SK-N-MC (cell line): ENCODE data around the gene LONP2.
"Not testable (repeated sequence)": the region's sequence is repeated elsewhere in the genome, so short reads cannot be mapped to it uniquely, and the experiment has no call there.

Experiments
- DNase-seq: peaks from one replicate; pipeline ENCODE4 v3.0.0-alpha.2; 2011; ENCODE audit warnings: low read depth, low spot score
- H3K27ac ChIP-seq: fragments of 200-600 bp; sonication (generic); 2 replicates; pipeline ENCODE4 v1.5.1; 2016; ENCODE audit warnings: mixed run types
- H3K36me3 ChIP-seq: fragments of 200-600 bp; sonication (generic); 2 replicates; pipeline ENCODE4 v1.6.1; 2017; ENCODE audit warnings: antibody characterized with exemption, low read length, mixed read lengths; ENCODE audit not compliant: insufficient read depth
- H3K4me3 ChIP-seq: fragments of 200-600 bp; sonication (generic); 2 replicates; pipeline ENCODE4 v1.5.1; 2016
- H3K9ac ChIP-seq: fragments of 200-600 bp; sonication (generic); 2 replicates; pipeline ENCODE4 v1.8.0; 2017; ENCODE audit warnings: mixed run types, mixed read lengths; ENCODE audit not compliant: insufficient read length
- H3K9me3 ChIP-seq: fragments of 200-600 bp; sonication (generic); 2 replicates; pipeline ENCODE4 v1.6.1; 2017; ENCODE audit warnings: low read depth, mild to moderate bottlenecking, antibody characterized with exemption, low read length, moderate library complexity, mixed read lengths
- EZH2 ChIP-seq: fragments of 200-600 bp; sonication (generic); IDR thresholded peaks from one replicate; pipeline ENCODE4 v1.6.1; 2017; ENCODE audit warnings: antibody characterized with exemption
- FOXP2 ChIP-seq: optimal IDR thresholded peaks from 2 replicates; pipeline ENCODE3; 2011; ENCODE audit warnings: mild to moderate bottlenecking, moderate library complexity; ENCODE audit not compliant: insufficient read depth; ENCODE audit errors: extremely low read length, control extremely low read depth
- POLR2AphosphoS5 ChIP-seq: IDR thresholded peaks from 2 replicates; pipeline ENCODE4 v1.6.1; 2012; ENCODE audit warnings: mild to moderate bottlenecking, low read depth, low read length, borderline replicate concordance

Gene LONP2

DNA sequence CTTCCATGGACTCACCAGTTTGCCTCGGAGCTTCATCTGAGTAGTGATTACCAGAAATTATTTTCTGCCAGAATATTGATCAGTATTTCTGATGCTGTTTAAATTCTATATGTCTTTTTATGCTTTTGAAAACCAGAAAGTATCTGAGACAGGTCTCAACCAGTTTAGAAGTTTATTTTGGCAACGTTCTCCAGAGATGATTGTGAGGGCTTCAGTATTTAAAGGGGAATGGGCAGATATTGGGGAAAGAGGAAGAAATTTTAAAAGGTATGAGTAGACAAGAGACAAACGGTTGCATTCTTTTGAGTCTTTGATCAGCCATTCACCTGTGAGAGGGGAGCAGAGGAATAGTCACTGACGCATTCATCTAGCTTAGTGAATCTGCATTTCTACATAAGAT, 47.7 kb downstream of the LONP2 start:
- TF ChIP-seq FOXP2 (no peak), POLR2AphosphoS5 (no peak), EZH2 (no peak)
- H3K9ac ChIP-seq, result no peak overlapping the region
- no peak overlapping the region for H3K4me3 ChIP-seq
- peaks cover 10% of the 10 kb centered on the region for H3K36me3 ChIP-seq
- DNase-seq, result no peak
- H3K27ac ChIP-seq, result no peak overlapping the region
- H3K9me3 ChIP-seq, result no peaks in the 10 kb centered on the region

DNA sequence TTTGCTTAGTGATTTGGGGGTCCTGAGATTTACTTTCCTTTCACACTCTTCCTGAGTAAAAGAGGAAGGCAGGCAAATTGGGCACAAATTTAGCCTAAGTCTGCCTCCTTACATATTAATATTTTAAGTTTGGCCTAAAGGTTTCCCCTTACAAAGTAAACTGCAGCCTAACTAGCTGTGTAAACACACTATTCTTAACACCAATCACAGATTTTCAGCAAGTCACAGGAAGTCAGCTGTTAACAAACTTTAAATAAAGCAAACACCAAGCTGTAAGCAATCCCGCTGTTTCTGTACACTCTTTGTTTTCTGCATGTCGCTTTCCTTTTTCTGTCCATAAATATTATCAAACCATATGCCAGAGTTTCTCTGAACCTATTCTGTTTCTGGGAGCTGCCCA, 48.4 kb downstream of the LONP2 start:
- no peak overlapping the region for H3K9ac ChIP-seq
- DNase-seq, result no peak
- H3K4me3 ChIP-seq, result no peak overlapping the region
- no peaks in the 10 kb centered on the region for H3K9me3 ChIP-seq
- H3K36me3 ChIP-seq, result peaks cover 9% of the 10 kb centered on the region
- no peak overlapping the region for H3K27ac ChIP-seq
- no peak for TF ChIP-seq EZH2
- no peak for TF ChIP-seq POLR2AphosphoS5
- no peak for TF ChIP-seq FOXP2

DNA sequence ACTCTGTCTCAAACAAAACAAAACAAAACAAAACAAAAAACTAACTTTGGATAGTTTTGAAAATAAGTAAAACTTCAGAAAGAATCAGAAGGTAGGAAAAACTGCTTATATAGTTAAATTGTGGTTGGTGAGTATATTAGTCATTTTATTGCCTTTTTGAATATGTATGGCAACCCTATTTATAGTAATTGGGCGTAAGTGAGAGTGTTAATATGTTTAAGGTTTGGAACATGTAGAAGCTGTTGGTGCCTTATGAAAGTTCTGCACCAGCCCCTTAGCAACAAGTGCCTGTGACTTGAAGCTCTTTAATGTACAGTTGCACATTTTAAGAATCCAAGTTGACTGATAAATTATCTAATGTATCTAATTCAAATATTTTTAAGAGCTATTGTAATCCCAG, 50.6 kb downstream of the LONP2 start:
- peaks cover 11% of the 10 kb centered on the region for H3K36me3 ChIP-seq
- no peak overlapping the region for H3K9ac ChIP-seq
- no peak overlapping the region for H3K4me3 ChIP-seq
- DNase-seq, result no peak
- no peak overlapping the region for H3K27ac ChIP-seq
- no peaks in the 10 kb centered on the region for H3K9me3 ChIP-seq
- no peak for TF ChIP-seq EZH2
- no peak for TF ChIP-seq POLR2AphosphoS5
- no peak for TF ChIP-seq FOXP2

DNA sequence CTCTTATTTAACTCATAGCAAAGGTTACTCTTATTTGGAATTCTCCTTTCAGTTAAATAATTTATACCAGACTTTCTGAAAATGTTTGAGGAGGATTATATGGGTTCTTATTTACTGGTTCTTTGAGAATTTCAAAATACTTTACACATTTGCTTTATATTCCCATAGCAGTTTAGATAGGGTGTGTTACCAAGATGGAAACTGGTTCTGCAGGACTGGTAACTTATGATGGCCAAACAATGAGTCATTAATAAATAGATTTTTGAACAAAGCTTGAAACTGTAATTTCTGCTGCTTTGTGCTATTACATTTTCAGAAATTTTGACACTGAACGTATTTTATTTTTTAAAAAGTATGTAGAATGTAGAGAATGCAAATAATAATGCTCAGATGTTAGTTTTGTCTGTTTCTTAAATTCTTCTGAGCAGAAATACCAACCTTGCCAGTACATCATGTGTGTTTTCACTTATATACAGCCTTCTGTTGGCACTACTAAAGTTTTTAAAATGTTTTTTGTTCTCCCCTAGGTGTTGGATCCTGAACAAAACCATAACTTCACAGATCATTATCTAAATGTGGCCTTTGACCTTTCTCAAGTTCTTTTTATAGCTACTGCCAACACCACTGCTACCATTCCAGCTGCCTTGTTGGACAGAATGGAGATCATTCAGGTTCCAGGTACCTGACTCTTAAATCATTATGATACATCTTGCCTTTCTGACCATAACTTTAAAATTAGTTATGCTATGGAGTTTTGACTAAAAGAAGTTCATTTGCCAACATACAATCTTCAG, 51.6 kb downstream of the LONP2 start:
- peaks cover 12% of the 10 kb centered on the region for H3K36me3 ChIP-seq
- H3K9me3 ChIP-seq, result no peaks in the 10 kb centered on the region
- DNase-seq, result no peak

DNA sequence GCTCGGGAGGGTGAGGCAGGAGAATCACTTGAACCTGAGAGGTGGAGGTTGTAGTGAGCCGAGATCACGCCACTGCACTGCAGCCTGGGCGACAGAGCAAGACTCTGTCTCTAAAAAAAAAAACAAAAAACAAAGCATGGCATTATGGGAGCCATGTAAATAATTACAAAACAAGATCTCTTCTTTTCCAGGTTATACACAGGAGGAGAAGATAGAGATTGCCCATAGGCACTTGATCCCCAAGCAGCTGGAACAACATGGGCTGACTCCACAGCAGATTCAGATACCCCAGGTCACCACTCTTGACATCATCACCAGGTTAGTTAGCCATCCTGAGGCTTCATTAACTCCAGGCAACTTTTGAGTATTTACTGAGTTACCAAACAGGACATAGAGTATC, 55.4 kb downstream of the LONP2 start:
- no peak for TF ChIP-seq FOXP2
- no peak for TF ChIP-seq EZH2
- TF ChIP-seq POLR2AphosphoS5, result no peak
- peak overlapping the region; percentile 67 for H3K9ac ChIP-seq
- H3K36me3 ChIP-seq, result peaks cover 21% of the 10 kb centered on the region
- DNase-seq, result no peak
- H3K4me3 ChIP-seq, result no peak overlapping the region; the same call in 1 of the 2 replicates
- no peaks in the 10 kb centered on the region for H3K9me3 ChIP-seq
- H3K27ac ChIP-seq, result peak overlapping the region; percentile 98

More for the DNA sequence above, 51.6 kb downstream of the LONP2 start:
- TF ChIP-seq EZH2, result no peak
- TF ChIP-seq POLR2AphosphoS5, result no peak
- no peak for TF ChIP-seq FOXP2
- Histone ChIP-seq H3K9ac (no peak overlapping the region), H3K4me3 (no peak overlapping the region), H3K27ac (no peak overlapping the region)

DNA sequence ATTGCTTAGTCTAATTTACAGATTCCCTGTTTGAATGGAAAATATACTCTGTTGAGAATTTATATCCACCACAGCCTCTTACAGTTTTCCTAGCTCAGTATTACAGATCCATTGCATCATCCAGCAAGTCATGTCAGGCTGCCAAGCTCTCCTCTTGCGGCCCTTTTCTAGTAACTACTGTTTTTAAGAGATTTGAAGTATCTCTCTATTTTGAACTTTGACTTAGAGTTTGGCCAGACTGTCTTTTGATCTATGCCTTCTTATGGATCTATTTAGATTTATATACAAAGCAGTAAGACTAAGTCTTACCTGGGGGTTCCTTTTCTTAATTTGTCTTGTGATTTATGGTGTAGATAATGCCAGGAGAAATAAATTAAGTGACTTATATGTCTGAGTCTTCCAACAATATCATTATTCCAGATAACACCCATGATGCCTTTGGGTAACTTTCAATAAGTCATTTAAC, 56.3 kb downstream of the LONP2 start:
- peaks cover 21% of the 10 kb centered on the region for H3K36me3 ChIP-seq
- TF ChIP-seq FOXP2, result no peak
- TF ChIP-seq POLR2AphosphoS5, result no peak
- TF ChIP-seq EZH2, result no peak
- H3K9me3 ChIP-seq, result no peaks in the 10 kb centered on the region
- H3K27ac ChIP-seq, result peak overlapping the region; percentile 98
- H3K4me3 ChIP-seq, result 0 out of 2 replicates have a peak overlapping the region, but pooled peaks have one; percentile 42
- peak; percentile 20 for DNase-seq
- H3K9ac ChIP-seq, result peak overlapping the region; percentile 71

DNA sequence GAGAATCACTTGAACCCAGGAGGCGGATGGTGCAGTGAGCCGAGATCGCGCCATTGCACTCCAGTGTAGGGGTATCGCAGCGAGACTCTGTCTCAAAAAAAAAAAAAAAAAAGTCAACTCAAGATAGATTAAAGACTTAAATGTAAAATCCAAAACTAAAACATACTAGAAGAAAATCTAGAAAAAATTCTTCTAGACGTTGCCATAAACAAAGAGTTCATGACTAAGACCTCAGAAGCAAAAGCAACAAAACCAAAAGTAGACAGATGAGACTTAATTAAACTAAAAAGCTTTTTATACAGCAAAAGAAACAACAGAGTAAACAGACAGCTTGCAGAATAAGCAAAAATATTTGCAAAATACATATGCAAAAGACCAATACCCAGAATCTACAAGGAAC, 64.4 kb downstream of the LONP2 start:
- TF ChIP-seq FOXP2 (no peak), EZH2 (no peak), POLR2AphosphoS5 (no peak)
- DNase-seq, result no peak
- H3K4me3 ChIP-seq, result no peak overlapping the region
- peaks cover 7% of the 10 kb centered on the region; the same call in 1 of the 2 replicates for H3K36me3 ChIP-seq
- no peaks in the 10 kb centered on the region for H3K9me3 ChIP-seq
- H3K27ac ChIP-seq, result no peak overlapping the region
- no peak overlapping the region for H3K9ac ChIP-seq

DNA sequence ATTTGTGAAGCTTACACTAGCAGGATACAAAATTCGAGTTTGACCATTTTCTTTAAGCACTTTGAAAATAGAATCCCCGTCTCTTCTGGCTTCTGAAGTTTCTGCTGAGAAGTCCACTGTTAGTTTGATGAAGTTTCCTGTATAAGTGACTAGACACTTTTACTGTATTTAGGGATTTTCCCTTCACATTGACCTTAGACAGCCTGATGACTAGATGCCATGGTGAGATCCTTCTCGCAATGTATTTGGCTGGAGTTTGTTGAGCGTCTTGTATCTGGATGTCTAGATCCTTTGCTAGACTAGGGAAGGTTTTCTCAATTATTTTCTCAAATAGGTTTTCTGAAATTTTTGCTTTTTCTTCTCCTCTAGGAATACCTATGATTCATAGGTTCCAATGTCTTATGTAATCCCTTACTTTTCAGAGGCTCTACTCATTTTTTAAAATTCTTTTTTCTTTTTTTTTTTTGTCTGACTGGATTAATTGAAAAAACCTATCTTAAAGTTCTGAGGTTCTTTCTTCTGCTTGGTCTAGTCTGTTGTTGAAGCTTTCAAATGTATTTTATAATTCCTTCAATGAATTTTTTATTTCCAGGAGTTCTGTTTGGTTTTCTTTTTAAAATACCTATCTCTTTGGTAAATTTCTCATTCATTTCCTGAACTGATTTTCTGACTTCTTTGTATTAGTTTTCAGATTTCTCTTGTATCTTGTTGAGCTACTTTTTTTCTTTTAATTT, 67.0 kb downstream of the LONP2 start:
- H3K36me3 ChIP-seq, result peaks cover 4% of the 10 kb centered on the region; the same call in 1 of the 2 replicates
- H3K27ac ChIP-seq, result no peak overlapping the region

DNA sequence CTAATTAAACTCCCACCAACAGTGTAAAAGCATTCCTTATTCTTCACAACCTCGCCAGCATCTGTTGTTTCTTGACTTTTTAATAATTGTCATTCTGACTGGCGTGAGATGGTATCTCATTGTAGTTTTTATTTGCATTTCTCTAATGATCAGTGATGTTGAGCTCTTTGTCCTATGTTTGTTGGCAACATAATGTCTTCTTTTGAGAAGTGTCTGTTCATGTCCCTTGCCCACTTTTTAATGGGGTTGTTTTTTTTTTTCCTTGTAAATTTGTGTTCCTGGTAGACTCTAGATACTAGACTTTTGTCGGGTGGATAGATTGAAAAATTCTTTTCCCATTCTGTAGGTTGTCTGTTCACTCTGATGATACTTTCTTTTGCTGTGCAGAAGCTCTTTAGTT, 69.8 kb downstream of the LONP2 start:
- H3K9ac ChIP-seq, H3K36me3 ChIP-seq, H3K9me3 ChIP-seq, H3K4me3 ChIP-seq, H3K27ac ChIP-seq, DNase-seq: not testable (repeated sequence)

More for the DNA sequence above, 67.0 kb downstream of the LONP2 start:
- DNase-seq, result no peak
- TF ChIP-seq POLR2AphosphoS5, result no peak
- TF ChIP-seq FOXP2, result no peak
- no peak for TF ChIP-seq EZH2
- H3K4me3 ChIP-seq, result no peak overlapping the region
- H3K9me3 ChIP-seq, result no peaks in the 10 kb centered on the region
- H3K9ac ChIP-seq, result no peak overlapping the region
